Chondrocyte (in vitro differentiated cells): ENCODE measurements around the gene CYP8B1. TPM values are rescaled to one million over a fixed set of nuclear protein-coding genes. Genes with fewer than 3 reads are reported as not detected.

ENCODE experiments used
- DNase-seq: peaks from one replicate; pipeline ENCODE4 v3.0.0; 2021; ENCODE audit warnings: mixed read lengths, low spot score
- H3K27ac Mint-ChIP-seq: one replicate; pipeline ENCODE4 v1.8.0; 2021; ENCODE audit warnings: mild to moderate bottlenecking, moderate library complexity, mixed read lengths; ENCODE audit not compliant: unreplicated experiment
- H3K27me3 Mint-ChIP-seq: 2 replicates; pipeline ENCODE4 v1.8.0; 2021; ENCODE audit warnings: low read depth, mixed read lengths
- H3K36me3 Mint-ChIP-seq: 2 replicates; pipeline ENCODE4 v1.8.0; 2021; ENCODE audit warnings: low read depth, mixed read lengths
- H3K4me1 Mint-ChIP-seq: 2 replicates; pipeline ENCODE4 v1.8.0; 2021; ENCODE audit warnings: low read depth, mild to moderate bottlenecking, mixed read lengths
- H3K4me3 Mint-ChIP-seq: one replicate; pipeline ENCODE4 v1.8.0; 2021; ENCODE audit warnings: mild to moderate bottlenecking, moderate library complexity, mixed read lengths; ENCODE audit not compliant: unreplicated experiment
- H3K9me3 Mint-ChIP-seq: 2 replicates; pipeline ENCODE4 v1.8.0; 2021; ENCODE audit warnings: low read depth, mixed read lengths
- CTCF ChIP-seq: fragments of 200-600 bp; sonication (generic); IDR thresholded peaks from 2 replicates; pipeline ENCODE4 v1.5.0; 2021; ENCODE audit warnings: antibody characterized with exemption, mild to moderate bottlenecking, moderate library complexity
- total RNA-seq: library from RNA; stranded (reverse); gene quantifications from 3 replicates; pipeline ENCODE4 v1.2.1, GENCODE V29; 2021

Gene CYP8B1
- total RNA-seq, 1 donor from 2014 or later = not detected

GRCh38 chr3:42853056-42853455, 22.6 kb downstream of the CYP8B1 start:
- DNase-seq = no peak
- Mint-ChIP-seq H3K4me1 (peaks cover 28% of the 10 kb centered on the region), H3K4me3 (no peak overlapping the region), H3K36me3 (peaks cover 4% of the 10 kb centered on the region), H3K27ac (no peak overlapping the region), H3K9me3 (peaks cover 3% of the 10 kb centered on the region), H3K27me3 (peaks cover 12% of the 10 kb centered on the region)
- no peak for TF ChIP-seq CTCF

- H3K4me3 Mint-ChIP-seq = no peak overlapping the region
- no peak for DNase-seq
- H3K27ac Mint-ChIP-seq = peak overlapping the region; percentile 80
- H3K27me3 Mint-ChIP-seq = peaks cover 12% of the 10 kb centered on the region
- peaks cover 4% of the 10 kb centered on the region for H3K36me3 Mint-ChIP-seq
- H3K9me3 Mint-ChIP-seq = peaks cover 3% of the 10 kb centered on the region
- H3K4me1 Mint-ChIP-seq = peaks cover 28% of the 10 kb centered on the region
- no peak for TF ChIP-seq CTCF
Observed at GRCh38 chr3:42852441-42852840, 23.2 kb downstream of the CYP8B1 start.

- Mint-ChIP-seq H3K36me3 (peaks cover 2% of the 10 kb centered on the region), H3K27ac (no peak overlapping the region), H3K27me3 (peaks cover 10% of the 10 kb centered on the region), H3K9me3 (peaks cover 3% of the 10 kb centered on the region), H3K4me3 (peak overlapping the region; percentile 22), H3K4me1 (peaks cover 39% of the 10 kb centered on the region)
- DNase-seq = no peak
- TF ChIP-seq CTCF = no peak
Observed at GRCh38 chr3:42851228-42851834, 24.3 kb downstream of the CYP8B1 start.

GRCh38 chr3:42850263-42850662, 25.4 kb downstream of the CYP8B1 start:
- Mint-ChIP-seq H3K4me1 (peaks cover 47% of the 10 kb centered on the region), H3K27ac (no peak overlapping the region), H3K9me3 (peaks cover 3% of the 10 kb centered on the region), H3K36me3 (peaks cover 2% of the 10 kb centered on the region), H3K4me3 (no peak overlapping the region), H3K27me3 (peaks cover 5% of the 10 kb centered on the region)
- no peak for TF ChIP-seq CTCF
- DNase-seq = no peak

GRCh38 chr3:42849017-42849416, 26.7 kb downstream of the CYP8B1 start:
- H3K36me3 Mint-ChIP-seq = peaks cover 2% of the 10 kb centered on the region

More at GRCh38 chr3:42849017-42849416, 26.7 kb downstream of the CYP8B1 start:
- no peak for DNase-seq
- H3K9me3 Mint-ChIP-seq = peaks cover 3% of the 10 kb centered on the region
- no peak overlapping the region for H3K27ac Mint-ChIP-seq
- TF ChIP-seq CTCF = no peak
- H3K4me1 Mint-ChIP-seq = peaks cover 55% of the 10 kb centered on the region
- H3K27me3 Mint-ChIP-seq = peaks cover 3% of the 10 kb centered on the region
- no peak overlapping the region for H3K4me3 Mint-ChIP-seq
